HFF-Myc (cell line): ENCODE measurements around the gene SLC25A15.
A peak's percentile ranks its signal among the peaks of the same experiment; 100 is the strongest.
"Not testable (repeated sequence)": the region's sequence is repeated elsewhere in the genome, so short reads cannot be mapped to it uniquely, and the experiment has no call there.

Source experiments
- DNase-seq: peaks from one replicate; pipeline ENCODE4 v3.0.0-alpha.2; 2011; ENCODE audit warnings: low read depth; ENCODE audit errors: extremely low read depth
- H3K4me3 ChIP-seq: replicated peaks from 2 replicates; pipeline ENCODE4 v1.5.1; 2011; ENCODE audit warnings: low read depth, mild to moderate bottlenecking, control low read depth, low read length
- TF ChIP-seq, protein P1 (sequence below): IDR thresholded peaks from 2 replicates; pipeline ENCODE4 v1.5.1; 2012; ENCODE audit warnings: mild to moderate bottlenecking, low read depth, low read length, control low read depth; ENCODE audit errors: missing control alignments

Gene SLC25A15

DNA sequence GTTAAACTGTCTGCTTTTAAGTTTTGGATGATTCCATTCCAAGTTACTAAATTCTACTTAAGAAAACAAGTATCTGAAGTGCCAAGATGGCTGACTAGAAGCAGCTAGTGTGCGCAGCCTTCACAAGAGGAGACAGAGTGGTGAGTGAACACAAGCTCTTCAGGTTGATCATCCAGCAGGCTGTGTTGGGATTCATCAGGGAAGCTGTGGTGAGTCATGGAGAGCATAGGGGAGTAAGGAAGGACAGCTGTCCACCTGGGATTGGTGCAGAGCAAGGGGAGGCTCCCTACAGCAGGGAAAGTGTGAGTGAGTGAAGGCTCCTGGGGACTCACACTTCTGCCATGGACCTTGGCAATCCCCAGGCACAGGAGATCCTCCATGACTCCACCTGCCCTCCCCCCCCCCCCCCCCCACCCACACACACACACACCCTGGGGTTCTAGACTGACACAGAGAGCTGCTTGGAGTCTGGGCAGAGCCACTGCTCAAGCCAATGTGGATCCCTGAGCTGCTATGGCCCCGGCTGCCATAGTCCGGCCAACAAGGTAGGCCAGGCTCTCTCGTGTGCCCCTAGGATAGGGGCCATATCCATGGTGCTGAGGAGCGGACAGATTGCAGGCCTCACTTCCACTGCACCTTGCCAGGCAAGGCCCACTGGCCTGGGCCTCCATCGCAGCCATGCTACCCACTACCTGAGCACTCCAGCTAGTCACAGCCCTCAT is 23.5 kb downstream of the SLC25A15 start:
- H3K4me3 ChIP-seq, result no peak overlapping the region
- TF ChIP-seq, protein P1, sequence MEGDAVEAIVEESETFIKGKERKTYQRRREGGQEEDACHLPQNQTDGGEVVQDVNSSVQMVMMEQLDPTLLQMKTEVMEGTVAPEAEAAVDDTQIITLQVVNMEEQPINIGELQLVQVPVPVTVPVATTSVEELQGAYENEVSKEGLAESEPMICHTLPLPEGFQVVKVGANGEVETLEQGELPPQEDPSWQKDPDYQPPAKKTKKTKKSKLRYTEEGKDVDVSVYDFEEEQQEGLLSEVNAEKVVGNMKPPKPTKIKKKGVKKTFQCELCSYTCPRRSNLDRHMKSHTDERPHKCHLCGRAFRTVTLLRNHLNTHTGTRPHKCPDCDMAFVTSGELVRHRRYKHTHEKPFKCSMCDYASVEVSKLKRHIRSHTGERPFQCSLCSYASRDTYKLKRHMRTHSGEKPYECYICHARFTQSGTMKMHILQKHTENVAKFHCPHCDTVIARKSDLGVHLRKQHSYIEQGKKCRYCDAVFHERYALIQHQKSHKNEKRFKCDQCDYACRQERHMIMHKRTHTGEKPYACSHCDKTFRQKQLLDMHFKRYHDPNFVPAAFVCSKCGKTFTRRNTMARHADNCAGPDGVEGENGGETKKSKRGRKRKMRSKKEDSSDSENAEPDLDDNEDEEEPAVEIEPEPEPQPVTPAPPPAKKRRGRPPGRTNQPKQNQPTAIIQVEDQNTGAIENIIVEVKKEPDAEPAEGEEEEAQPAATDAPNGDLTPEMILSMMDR, result no peak
- no peak for DNase-seq

DNA sequence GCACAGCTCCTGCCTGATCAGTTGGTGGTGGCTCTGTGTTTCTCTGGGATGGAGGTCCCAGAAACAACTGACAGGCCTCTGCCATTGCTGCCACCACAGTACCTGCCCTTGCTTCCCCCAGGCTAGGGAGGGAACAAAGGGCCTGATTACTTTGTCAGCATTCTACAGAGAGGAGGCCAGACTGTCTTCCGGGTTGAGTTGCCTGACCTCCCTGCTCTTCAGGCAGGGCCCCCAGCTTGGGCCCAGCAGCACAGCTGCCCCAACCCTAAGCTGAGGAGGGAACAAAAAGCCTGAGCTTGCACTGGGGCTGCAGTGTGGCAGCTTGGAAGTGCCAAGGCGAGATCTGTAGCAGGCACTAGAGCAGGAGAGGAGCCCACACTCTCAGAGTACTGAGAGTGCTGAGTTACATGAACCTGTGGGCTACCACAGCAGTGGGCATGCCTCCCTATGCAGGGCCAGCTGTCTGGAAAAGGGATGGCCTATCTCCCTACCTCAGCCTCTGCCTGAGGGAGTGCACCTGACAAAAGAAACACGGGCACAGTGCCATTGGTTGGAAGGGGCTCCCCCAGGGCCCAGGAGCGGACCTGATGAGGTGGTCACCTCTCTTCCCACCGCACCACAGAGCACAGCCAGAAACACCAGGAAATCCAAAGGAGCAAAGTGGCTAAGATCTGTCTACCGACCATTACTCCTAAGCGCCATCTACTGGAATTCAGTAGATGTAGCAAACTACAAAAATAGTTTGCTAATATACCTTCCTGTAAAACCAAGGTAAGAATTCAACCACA is 24.4 kb downstream of the SLC25A15 start:
- TF ChIP-seq, protein P1, result peak; percentile 60
- no peak overlapping the region for H3K4me3 ChIP-seq
- no peak for DNase-seq

- DNase-seq, result no peak
- TF ChIP-seq, protein P1, result no peak
- H3K4me3 ChIP-seq, result no peak overlapping the region
These were observed 25.4 kb downstream of the SLC25A15 start for GRCh38 chr13:40814803-40815202.

DNA sequence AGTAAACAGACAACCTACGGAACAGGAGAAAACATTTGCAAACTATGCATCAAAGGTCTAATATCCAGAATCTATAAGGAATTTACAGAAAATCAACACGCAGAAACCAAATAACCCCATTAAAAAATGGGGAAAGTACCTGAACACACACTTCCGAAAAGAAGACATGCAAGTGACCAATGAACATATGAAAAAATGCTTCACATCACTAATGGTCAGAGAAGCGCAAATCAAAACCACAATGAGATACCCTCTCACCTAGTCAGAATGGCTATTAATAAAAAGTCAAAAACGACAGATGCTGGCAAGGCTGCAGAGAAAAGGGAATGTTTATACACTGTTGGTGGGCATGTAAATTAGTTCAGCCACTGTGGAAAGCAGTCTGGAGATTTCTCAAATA is 29.5 kb downstream of the SLC25A15 start:
- TF ChIP-seq, protein P1, result no peak
- no peak for DNase-seq
- no peak overlapping the region for H3K4me3 ChIP-seq

GRCh38 chr13:40819797-40820315 is 30.4 kb downstream of the SLC25A15 start:
- no peak overlapping the region for H3K4me3 ChIP-seq
- TF ChIP-seq, protein P1, result no peak
- DNase-seq, result no peak

DNA sequence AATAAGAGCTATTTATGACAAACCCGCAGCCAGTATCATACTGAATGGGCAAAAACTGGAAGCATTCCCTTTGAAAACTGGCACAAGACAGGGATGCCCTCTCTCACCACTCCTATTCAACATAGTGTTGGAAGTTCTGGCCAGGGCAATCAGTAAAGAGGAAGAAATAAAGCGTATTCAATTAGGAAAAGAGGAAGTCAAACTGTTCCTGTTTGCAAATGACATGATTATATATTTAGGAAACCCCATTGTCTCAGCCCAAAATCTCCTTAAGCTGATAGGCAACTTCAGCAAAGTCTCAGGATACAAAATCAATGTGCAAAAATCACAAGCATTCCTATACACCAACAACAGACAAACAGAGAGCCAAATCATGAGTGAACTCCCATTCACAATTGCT is 50.3 kb downstream of the SLC25A15 start:
- not testable (repeated sequence) for H3K4me3 ChIP-seq, DNase-seq

DNA sequence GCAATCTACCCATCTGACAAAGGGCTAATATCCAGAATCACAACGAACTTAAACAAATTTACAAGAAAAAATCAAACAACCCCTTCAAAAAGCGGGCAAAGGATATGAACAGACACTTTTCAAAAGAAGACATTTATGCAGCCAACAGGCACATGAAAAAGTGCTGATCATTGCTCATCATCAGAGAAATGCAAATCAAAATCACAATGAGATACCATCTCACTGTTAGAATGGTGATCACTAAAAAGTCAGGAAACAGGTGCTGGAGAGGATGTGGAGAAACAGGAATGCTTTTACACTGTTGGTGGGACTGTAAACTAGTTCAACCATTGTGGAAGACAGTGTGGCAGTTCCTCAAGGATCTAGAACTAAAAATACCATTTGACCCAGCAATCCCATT is 51.5 kb downstream of the SLC25A15 start:
- H3K4me3 ChIP-seq, DNase-seq: not testable (repeated sequence)
